ENCODE results near the gene NR2E3.

NR2E3 gene

DNA sequence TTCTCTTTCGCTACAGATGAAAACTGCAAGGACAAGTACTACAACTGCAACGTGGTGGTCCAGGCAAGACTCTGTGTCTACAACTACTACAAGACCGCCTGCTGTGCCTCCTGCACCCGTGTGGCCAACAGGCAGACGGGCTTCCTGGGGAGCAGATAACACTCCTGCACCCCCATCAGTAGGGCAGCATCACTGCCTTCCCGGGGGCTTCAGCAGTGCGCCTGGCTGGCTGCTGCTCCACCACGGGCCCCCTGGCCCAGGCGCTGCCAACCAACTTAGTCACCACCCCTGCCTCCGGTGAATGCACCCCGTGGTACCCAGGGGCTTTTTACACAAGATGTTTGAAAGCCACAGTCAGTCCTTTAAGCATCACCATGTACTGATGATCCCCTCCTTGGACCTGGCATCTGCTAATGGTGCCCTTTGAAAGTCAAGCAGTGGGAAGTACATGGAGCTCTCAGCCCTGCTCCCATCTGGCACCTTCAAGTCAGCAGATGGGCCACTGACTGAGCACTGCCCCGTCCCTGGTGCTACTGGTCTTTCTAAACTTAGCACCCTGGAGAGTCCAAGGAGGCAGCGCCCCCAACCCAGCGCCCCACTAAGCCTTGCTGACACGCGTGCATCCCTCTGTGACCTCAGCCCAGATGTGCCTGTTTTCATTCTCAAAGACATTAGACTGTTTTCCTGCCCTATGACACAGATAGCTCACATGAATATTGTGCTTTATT, 33.0 kb upstream of the NR2E3 start:
- TF ChIP-seq CTCF (conservative IDR thresholded peaks at IDR 0.05), result no peak
- TF ChIP-seq ZFX (IDR thresholded peaks at IDR 0.05), result no peak

DNA sequence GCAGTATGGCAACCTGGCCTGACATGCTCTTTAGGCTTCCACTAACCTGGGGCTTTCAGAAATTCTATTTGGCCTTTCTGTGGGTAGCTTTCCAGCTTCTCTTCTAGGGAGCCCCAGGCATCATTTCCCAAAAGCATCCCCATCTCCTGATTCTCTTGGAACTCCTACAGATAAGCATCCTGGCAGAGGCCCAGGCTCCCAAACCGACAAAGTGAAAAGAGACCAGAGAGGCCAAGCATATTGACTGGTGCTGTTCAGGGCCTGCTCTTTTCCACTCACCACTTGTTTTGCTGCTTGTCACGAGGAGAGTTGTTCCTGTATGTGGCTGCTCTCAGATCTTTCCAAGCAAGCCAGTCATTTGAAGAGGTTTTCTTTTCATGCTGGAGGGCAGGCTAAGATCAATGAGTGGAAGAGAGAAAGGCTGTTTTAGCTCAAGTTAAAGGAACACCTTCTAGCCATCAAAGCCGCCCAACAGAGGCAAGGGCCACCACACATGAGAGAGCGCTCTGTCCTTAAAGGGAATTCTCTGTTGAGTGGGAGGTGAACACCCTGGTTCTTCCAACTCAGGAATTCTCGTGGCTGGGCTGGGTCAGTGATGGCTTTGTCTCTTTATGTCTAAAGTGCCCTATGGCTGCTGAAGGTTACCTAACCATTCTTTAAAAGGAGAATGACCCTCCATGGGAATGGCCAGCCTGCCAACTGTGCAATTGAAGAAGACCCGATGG, 31.1 kb upstream of the NR2E3 start:
- H3K27ac ChIP-seq, result no peak overlapping the region
- TF ChIP-seq CTCF (conservative IDR thresholded peaks at IDR 0.05), result no peak
- TF ChIP-seq ZFX (IDR thresholded peaks at IDR 0.05), result no peak

More for the DNA sequence above, 33.0 kb upstream of the NR2E3 start:
- H3K27ac ChIP-seq, result no peak overlapping the region

DNA sequence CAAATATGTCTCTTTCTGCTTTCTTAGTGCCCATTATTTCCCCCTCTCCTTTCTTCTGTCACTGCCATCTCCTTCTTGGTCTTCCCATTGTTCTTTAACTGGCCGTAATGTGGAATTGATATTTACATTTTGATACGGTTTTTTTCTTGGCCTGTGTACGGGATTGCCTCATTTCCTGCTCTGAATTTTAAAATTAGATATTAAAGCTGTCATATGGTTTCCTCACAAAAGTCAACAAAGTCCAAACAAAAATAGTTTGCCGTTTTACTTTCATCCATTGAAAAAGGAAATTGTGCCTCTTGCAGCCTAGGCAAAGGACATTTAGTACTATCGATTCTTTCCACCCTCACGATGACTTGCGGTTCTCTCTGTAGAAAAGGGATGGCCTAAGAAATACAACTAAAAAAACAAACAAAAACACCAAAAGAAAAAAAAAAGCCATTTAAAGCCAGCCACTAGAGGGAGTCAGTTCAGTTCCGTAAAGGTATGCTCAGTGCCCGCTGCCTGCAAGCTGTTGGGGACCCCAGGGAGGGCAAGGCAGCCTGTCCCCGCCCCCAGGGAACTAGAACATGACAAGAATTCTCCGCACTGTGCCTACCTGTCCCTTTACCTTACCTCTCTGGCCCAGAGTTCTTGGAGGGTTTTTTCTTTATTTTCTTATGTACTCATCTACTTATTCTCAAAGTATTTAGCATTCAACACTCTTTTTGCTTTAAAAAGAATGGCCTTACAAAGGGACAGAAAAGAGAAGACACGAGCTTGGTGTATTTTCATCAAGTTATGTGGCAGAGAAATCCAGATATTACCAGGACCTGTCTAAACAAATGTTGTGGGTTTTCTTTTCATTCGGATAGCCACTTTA, 30.0 kb upstream of the NR2E3 start:
- no peak overlapping the region for H3K27ac ChIP-seq
- TF ChIP-seq CTCF (conservative IDR thresholded peaks at IDR 0.05), result peak; percentile 92
- no peak for TF ChIP-seq ZFX (IDR thresholded peaks at IDR 0.05)

- TF ChIP-seq CTCF (conservative IDR thresholded peaks at IDR 0.05) (no peak), ZFX (IDR thresholded peaks at IDR 0.05) (no peak)
- H3K27ac ChIP-seq, result no peak overlapping the region
These were observed 29.0 kb upstream of the NR2E3 start for GRCh38 chr15:71781179-71781964.

DNA sequence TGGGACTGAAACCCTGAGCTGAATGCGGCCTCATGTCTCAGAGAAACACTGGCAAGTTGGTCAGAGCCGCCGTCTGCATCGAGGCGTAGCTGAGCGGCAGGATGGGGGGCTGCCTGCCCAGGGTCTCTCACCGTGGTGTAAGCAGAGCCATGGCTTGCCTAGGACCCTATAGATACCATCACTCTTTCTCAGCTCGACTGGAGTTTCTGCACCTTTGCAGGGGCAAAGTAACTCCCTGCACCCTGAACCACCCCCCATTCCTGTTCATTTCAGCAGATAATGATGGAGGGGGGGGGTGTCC, 28.4 kb upstream of the NR2E3 start:
- H3K27ac ChIP-seq, result no peak overlapping the region
- TF ChIP-seq ZFX (IDR thresholded peaks at IDR 0.05), result no peak
- no peak for TF ChIP-seq CTCF (conservative IDR thresholded peaks at IDR 0.05)

DNA sequence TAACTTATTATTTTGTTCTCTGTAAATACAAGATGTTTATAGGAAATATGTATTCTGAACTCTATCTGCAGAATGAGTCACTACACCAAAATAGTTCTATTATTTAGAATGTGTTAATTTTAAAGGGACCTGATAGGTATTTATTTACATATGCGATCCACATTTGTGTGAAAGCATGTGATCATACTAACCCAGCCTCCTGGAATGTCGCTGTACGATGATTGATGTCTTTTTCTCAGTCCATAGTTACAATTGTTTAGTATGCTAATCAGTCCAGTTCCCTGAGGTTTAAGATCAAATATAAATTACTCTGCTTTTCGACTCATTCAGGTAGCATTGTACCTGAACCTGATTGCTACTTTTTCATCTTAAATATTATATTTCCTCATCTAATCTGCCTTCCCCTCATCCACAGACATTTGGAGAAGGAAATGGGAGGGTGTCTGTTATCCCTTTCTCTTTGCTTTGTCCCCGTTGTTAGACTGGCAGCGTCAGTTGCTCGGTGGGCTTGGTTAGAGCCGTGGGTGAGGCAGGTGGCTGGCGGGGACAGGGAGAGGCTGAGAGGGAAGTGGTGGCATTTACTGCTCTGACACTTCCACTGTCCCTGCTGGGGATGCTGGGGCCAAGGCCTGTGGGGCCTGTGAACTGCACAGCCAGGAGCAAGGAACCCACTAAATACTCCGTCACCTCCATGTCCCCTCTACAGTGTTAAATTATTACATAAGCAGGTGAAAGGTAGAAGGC, 27.8 kb upstream of the NR2E3 start:
- no peak overlapping the region for H3K27ac ChIP-seq
- no peak for TF ChIP-seq ZFX (IDR thresholded peaks at IDR 0.05)

GRCh38 chr15:71784719-71785118, 25.6 kb upstream of the NR2E3 start:
- no peak overlapping the region for H3K27ac ChIP-seq
- TF ChIP-seq CTCF (conservative IDR thresholded peaks at IDR 0.05) (peak; percentile 73), ZFX (IDR thresholded peaks at IDR 0.05) (no peak)
